ENCODE measurements around the gene PRIMPOL.
"Not testable (repeated sequence)": the region's sequence is repeated elsewhere in the genome, so short reads cannot be mapped to it uniquely, and the experiment has no call there.

- TF ChIP-seq, protein P1, sequence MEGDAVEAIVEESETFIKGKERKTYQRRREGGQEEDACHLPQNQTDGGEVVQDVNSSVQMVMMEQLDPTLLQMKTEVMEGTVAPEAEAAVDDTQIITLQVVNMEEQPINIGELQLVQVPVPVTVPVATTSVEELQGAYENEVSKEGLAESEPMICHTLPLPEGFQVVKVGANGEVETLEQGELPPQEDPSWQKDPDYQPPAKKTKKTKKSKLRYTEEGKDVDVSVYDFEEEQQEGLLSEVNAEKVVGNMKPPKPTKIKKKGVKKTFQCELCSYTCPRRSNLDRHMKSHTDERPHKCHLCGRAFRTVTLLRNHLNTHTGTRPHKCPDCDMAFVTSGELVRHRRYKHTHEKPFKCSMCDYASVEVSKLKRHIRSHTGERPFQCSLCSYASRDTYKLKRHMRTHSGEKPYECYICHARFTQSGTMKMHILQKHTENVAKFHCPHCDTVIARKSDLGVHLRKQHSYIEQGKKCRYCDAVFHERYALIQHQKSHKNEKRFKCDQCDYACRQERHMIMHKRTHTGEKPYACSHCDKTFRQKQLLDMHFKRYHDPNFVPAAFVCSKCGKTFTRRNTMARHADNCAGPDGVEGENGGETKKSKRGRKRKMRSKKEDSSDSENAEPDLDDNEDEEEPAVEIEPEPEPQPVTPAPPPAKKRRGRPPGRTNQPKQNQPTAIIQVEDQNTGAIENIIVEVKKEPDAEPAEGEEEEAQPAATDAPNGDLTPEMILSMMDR (conservative IDR thresholded peaks at IDR 0.05 in 1 of 2, IDR thresholded peaks at IDR 0.05 in 1 of 2; ENCODE audit: low read depth in 1 of 2, low read length in 2 of 2): not testable (repeated sequence)
- TF ChIP-seq EZH2 (IDR thresholded peaks at IDR 0.05; ENCODE audit: low read length, missing control alignments): not testable (repeated sequence)
Measured at GRCh38 chr4:184657820-184658219, 8.3 kb downstream of the PRIMPOL start.

Data from fibroblast of lung (primary cell).